Left ventricle myocardium inferior (tissue), 1 donor: ENCODE results near the gene TMEM18. TPM values are rescaled to one million over a fixed set of nuclear protein-coding genes. Genes with fewer than 3 reads are reported as not detected.

Experiments
- DNase-seq: peaks from one replicate; pipeline ENCODE4 v3.0.0-alpha.2; 2020
- H3K27ac ChIP-seq: fragments of 200-600 bp; replicated peaks from 2 replicates; pipeline ENCODE4 v1.8.0; 2021
- H3K27me3 ChIP-seq: fragments of 200-600 bp; 2 replicates; pipeline ENCODE4 v1.8.0; 2021; ENCODE audit warnings: low read depth
- H3K36me3 ChIP-seq: fragments of 200-600 bp; 2 replicates; pipeline ENCODE4 v1.8.0; 2021
- H3K4me1 ChIP-seq: fragments of 200-600 bp; 2 replicates; pipeline ENCODE4 v1.8.0; 2021
- H3K4me3 ChIP-seq: fragments of 200-600 bp; 2 replicates; pipeline ENCODE4 v1.8.0; 2021; ENCODE audit warnings: mild to moderate bottlenecking, moderate library complexity
- H3K9me3 ChIP-seq: fragments of 200-600 bp; replicated peaks from 2 replicates; pipeline ENCODE4 v1.8.0; 2021
- intact Hi-C: fragments of 100-400 bp; cut with micrococcal nuclease; formaldehyde crosslinking; loops from one replicate; pipeline ENCODE4 v1.11.0; 2022
- total RNA-seq: library from RNA; stranded (reverse); fragmentation: NEBNext Ultra II Directional; extraction: Animal tissue kit (Norgen Biotek cat#: 25700); gene quantifications from one replicate; pipeline ENCODE4 v1.2.1, GENCODE V29; 2021
- TF ChIP-seq, protein P1 (sequence below): fragments of 200-600 bp; IDR thresholded peaks from 2 replicates; pipeline ENCODE4 v1.8.0; 2021; ENCODE audit warnings: antibody characterized with exemption, mild to moderate bottlenecking, borderline replicate concordance
- donor health status: DM: no; HTN: yes; CAD: no; lungs with severe emphysema.

Gene TMEM18
- total RNA-seq, 1 donor from 2014 or later = 10.4 TPM

DNA sequence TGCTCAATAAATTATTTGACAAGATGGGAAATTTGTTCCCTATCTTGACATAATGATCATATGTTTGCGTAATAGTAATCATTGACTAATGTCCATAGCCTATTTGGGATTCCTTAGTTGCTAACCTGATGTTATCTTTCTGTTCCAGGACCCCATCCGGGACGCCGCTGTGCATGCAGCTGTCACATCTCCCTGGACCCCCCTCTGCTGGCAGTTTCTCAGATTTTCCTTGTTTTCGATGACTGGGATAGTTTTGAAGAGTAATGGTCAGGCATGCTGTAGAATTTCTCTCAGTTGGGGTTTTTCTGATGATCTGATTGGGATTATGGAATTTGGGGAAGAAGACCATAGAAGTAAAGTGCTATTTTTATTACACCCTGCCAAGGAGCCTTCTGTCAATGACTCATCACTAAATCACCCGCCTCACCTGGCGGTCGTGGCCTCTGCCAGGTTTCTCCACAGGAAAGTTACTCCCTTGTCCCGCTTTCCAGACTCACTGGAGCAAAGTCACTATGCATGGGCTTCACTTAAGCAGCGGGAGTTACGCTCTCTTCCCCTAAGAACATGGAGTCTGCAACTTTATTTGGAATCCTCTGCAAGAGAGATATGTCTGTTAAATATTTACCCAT, 19.9 kb upstream of the TMEM18 start:
- H3K27me3 ChIP-seq = peaks cover 14% of the 10 kb centered on the region
- H3K9me3 ChIP-seq = peaks cover 12% of the 10 kb centered on the region
- peaks cover 8% of the 10 kb centered on the region for H3K4me1 ChIP-seq
- TF ChIP-seq, protein P1, sequence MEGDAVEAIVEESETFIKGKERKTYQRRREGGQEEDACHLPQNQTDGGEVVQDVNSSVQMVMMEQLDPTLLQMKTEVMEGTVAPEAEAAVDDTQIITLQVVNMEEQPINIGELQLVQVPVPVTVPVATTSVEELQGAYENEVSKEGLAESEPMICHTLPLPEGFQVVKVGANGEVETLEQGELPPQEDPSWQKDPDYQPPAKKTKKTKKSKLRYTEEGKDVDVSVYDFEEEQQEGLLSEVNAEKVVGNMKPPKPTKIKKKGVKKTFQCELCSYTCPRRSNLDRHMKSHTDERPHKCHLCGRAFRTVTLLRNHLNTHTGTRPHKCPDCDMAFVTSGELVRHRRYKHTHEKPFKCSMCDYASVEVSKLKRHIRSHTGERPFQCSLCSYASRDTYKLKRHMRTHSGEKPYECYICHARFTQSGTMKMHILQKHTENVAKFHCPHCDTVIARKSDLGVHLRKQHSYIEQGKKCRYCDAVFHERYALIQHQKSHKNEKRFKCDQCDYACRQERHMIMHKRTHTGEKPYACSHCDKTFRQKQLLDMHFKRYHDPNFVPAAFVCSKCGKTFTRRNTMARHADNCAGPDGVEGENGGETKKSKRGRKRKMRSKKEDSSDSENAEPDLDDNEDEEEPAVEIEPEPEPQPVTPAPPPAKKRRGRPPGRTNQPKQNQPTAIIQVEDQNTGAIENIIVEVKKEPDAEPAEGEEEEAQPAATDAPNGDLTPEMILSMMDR = no peak
- H3K36me3 ChIP-seq = no peaks in the 10 kb centered on the region
- no peak overlapping the region for H3K4me3 ChIP-seq
- H3K27ac ChIP-seq = no peak overlapping the region
- intact Hi-C loops = no loop called here
- DNase-seq = no peak

GRCh38 chr2:696463-696862, 19.3 kb upstream of the TMEM18 start:
- intact Hi-C loops = no loop called here

GRCh38 chr2:694906-695510, 17.8 kb upstream of the TMEM18 start:
- TF ChIP-seq, protein P1 = no peak
- peaks cover 11% of the 10 kb centered on the region for H3K9me3 ChIP-seq
- no peak overlapping the region for H3K27ac ChIP-seq
- H3K4me1 ChIP-seq = peaks cover 8% of the 10 kb centered on the region
- H3K4me3 ChIP-seq = no peak overlapping the region
- intact Hi-C loops = no loop called here
- DNase-seq = no peak
- peaks cover 22% of the 10 kb centered on the region for H3K27me3 ChIP-seq
- H3K36me3 ChIP-seq = no peaks in the 10 kb centered on the region

More at GRCh38 chr2:696463-696862, 19.3 kb upstream of the TMEM18 start:
- Histone ChIP-seq H3K27ac (no peak overlapping the region), H3K4me3 (no peak overlapping the region), H3K27me3 (peaks cover 19% of the 10 kb centered on the region), H3K4me1 (peaks cover 8% of the 10 kb centered on the region), H3K9me3 (peaks cover 12% of the 10 kb centered on the region), H3K36me3 (no peaks in the 10 kb centered on the region)
- TF ChIP-seq, protein P1 = no peak
- no peak for DNase-seq

GRCh38 chr2:694174-694573, 17.0 kb upstream of the TMEM18 start:
- Histone ChIP-seq H3K9me3 (peaks cover 3% of the 10 kb centered on the region), H3K36me3 (no peaks in the 10 kb centered on the region), H3K4me3 (no peak overlapping the region), H3K27me3 (peaks cover 19% of the 10 kb centered on the region), H3K27ac (no peak overlapping the region), H3K4me1 (peaks cover 8% of the 10 kb centered on the region)
- TF ChIP-seq, protein P1 = no peak
- intact Hi-C loops = no loop called here
- DNase-seq = no peak

- Histone ChIP-seq H3K4me1 (peaks cover 8% of the 10 kb centered on the region), H3K27ac (no peak overlapping the region), H3K27me3 (peaks cover 25% of the 10 kb centered on the region), H3K4me3 (no peak overlapping the region), H3K9me3 (no peaks in the 10 kb centered on the region), H3K36me3 (no peaks in the 10 kb centered on the region)
- no peak for DNase-seq
- intact Hi-C loops = no loop called here
- TF ChIP-seq, protein P1 = no peak
Measured at GRCh38 chr2:693606-694005, 16.4 kb upstream of the TMEM18 start.
